GM21381 (cell line): ENCODE measurements around the gene SND1.
"Not testable (repeated sequence)": the region's sequence is repeated elsewhere in the genome, so short reads cannot be mapped to it uniquely, and the experiment has no call there.

Experiments
- ATAC-seq: cut with Tn5 transposase; IDR thresholded peaks from one replicate; pipeline ENCODE4 v1.9.1; 2021; ENCODE audit warnings: mild to moderate bottlenecking, moderate library complexity; ENCODE audit not compliant: unreplicated experiment

The SND1 gene

GRCh38 chr7:127948312-127948711 is 296.3 kb downstream of the SND1 start:
- no peak for ATAC-seq

GRCh38 chr7:127948930-127949329 is 296.9 kb downstream of the SND1 start:
- ATAC-seq, result no peak

- no peak for ATAC-seq
These were observed 297.8 kb downstream of the SND1 start for GRCh38 chr7:127949769-127950222.

GRCh38 chr7:127950233-127950935 is 298.4 kb downstream of the SND1 start:
- ATAC-seq, result no peak

- no peak for ATAC-seq
These were observed 301.7 kb downstream of the SND1 start for GRCh38 chr7:127953423-127954356.

GRCh38 chr7:127954357-127954748 is 302.4 kb downstream of the SND1 start:
- ATAC-seq, result no peak

- ATAC-seq, result no peak
These were observed 303.1 kb downstream of the SND1 start for GRCh38 chr7:127955051-127955531.

- ATAC-seq, result no peak
These were observed 305.9 kb downstream of the SND1 start for GRCh38 chr7:127957886-127958285.

GRCh38 chr7:127959770-127960169 is 307.8 kb downstream of the SND1 start:
- ATAC-seq, result peak; percentile 75

- ATAC-seq, result no peak
These were observed 309.9 kb downstream of the SND1 start for GRCh38 chr7:127961786-127962453.

- ATAC-seq, result no peak
These were observed 310.8 kb downstream of the SND1 start for GRCh38 chr7:127962589-127963361.

GRCh38 chr7:127963850-127964249 is 311.9 kb downstream of the SND1 start:
- not testable (repeated sequence) for ATAC-seq

- ATAC-seq, result no peak
These were observed 315.3 kb downstream of the SND1 start for GRCh38 chr7:127967281-127967680.

- ATAC-seq, result no peak
These were observed 316.6 kb downstream of the SND1 start for GRCh38 chr7:127968547-127968946.

- no peak for ATAC-seq
These were observed 321.8 kb downstream of the SND1 start for GRCh38 chr7:127973832-127974231.

GRCh38 chr7:127974446-127975035 is 322.5 kb downstream of the SND1 start:
- no peak for ATAC-seq

GRCh38 chr7:127976056-127976737 is 324.2 kb downstream of the SND1 start:
- no peak for ATAC-seq

GRCh38 chr7:127976738-127977120 is 324.7 kb downstream of the SND1 start:
- no peak for ATAC-seq

GRCh38 chr7:127978421-127978820 is 326.4 kb downstream of the SND1 start:
- ATAC-seq, result no peak
